Stimulated activated naive CD8-positive, alpha-beta T cell treated with anti-CD3 and anti-CD28 coated beads, Interleukin-15, Interleukin-2, amounts not matched to agents 100 U/mL and 50 U/mL, for 24 hours (primary cell): ENCODE results near the gene SEMA6A.
A peak's percentile ranks its signal among the peaks of the same experiment; 100 is the strongest.

Source experiments
- ATAC-seq: fragments of 150-1000 bp; cut with Tn5 transposase; one replicate; pipeline ENCODE4 v1.10.0; 2021
- DNase-seq: peaks from one replicate; pipeline ENCODE4 v3.0.0; 2021

The SEMA6A gene

GRCh38 chr5:116577064-116577788, 2.6 kb upstream of the SEMA6A start:
- DNase-seq (peak; percentile 11), ATAC-seq (peak; percentile 42)

- peak; percentile 62 for DNase-seq
- no peak for ATAC-seq
Measured at GRCh38 chr5:116576053-116576713, 1.6 kb upstream of the SEMA6A start.

GRCh38 chr5:116575326-116576052, 866 bp upstream of the SEMA6A start:
- no peak for ATAC-seq
- DNase-seq, result peak; percentile 9

- DNase-seq (peak; percentile 5), ATAC-seq (no peak)
Measured at GRCh38 chr5:116573702-116574366, 789 bp downstream of the SEMA6A start.

GRCh38 chr5:116573279-116573701, 1.3 kb downstream of the SEMA6A start:
- ATAC-seq (no peak), DNase-seq (peak; percentile 6)

- DNase-seq, result no peak
- no peak for ATAC-seq
Measured at GRCh38 chr5:116572350-116573278, 2.0 kb downstream of the SEMA6A start.

GRCh38 chr5:116571568-116572349, 2.9 kb downstream of the SEMA6A start:
- ATAC-seq, result no peak

GRCh38 chr5:116569999-116570398, 4.6 kb downstream of the SEMA6A start:
- DNase-seq, result no peak
- ATAC-seq, result no peak

More at GRCh38 chr5:116571568-116572349, 2.9 kb downstream of the SEMA6A start:
- DNase-seq, result no peak

- no peak for ATAC-seq
- no peak for DNase-seq
Measured at GRCh38 chr5:116567106-116567505, 7.5 kb downstream of the SEMA6A start.

- DNase-seq, result no peak
- no peak for ATAC-seq
Measured at GRCh38 chr5:116566251-116566650, 8.4 kb downstream of the SEMA6A start.

- DNase-seq (no peak), ATAC-seq (no peak)
Measured at GRCh38 chr5:116564756-116565490, 9.7 kb downstream of the SEMA6A start.

- no peak for ATAC-seq
Measured at GRCh38 chr5:116564312-116564711, 10.3 kb downstream of the SEMA6A start.

GRCh38 chr5:116563736-116564308, 10.8 kb downstream of the SEMA6A start:
- ATAC-seq, result no peak
- DNase-seq, result no peak

More at GRCh38 chr5:116564312-116564711, 10.3 kb downstream of the SEMA6A start:
- DNase-seq, result no peak

- ATAC-seq, result no peak
- no peak for DNase-seq
Measured at GRCh38 chr5:116562669-116563068, 12.0 kb downstream of the SEMA6A start.

- DNase-seq (no peak), ATAC-seq (no peak)
Measured at GRCh38 chr5:116561658-116562057, 13.0 kb downstream of the SEMA6A start.

GRCh38 chr5:116559673-116560164, 14.9 kb downstream of the SEMA6A start:
- ATAC-seq (no peak), DNase-seq (no peak)

GRCh38 chr5:116559239-116559638, 15.4 kb downstream of the SEMA6A start:
- ATAC-seq (no peak), DNase-seq (no peak)

- ATAC-seq (no peak), DNase-seq (no peak)
Measured at GRCh38 chr5:116557669-116558271, 16.9 kb downstream of the SEMA6A start.

- ATAC-seq, result no peak
- no peak for DNase-seq
Measured at GRCh38 chr5:116554764-116555163, 19.9 kb downstream of the SEMA6A start.
